HepG2 (cell line): ENCODE measurements around the gene GPR85.

ENCODE experiments used
- CENPBD1 ChIP-seq: sonication (generic); formaldehyde crosslinking; IDR thresholded peaks from 2 replicates; pipeline ENCODE4 v1.8.0; 2022; ENCODE audit warnings: missing genetic modification reagents, low read depth, mild to moderate bottlenecking, borderline replicate concordance
- SMARCC2 ChIP-seq: fragments of 450-650 bp; IDR thresholded peaks from 2 replicates; pipeline ENCODE4 v1.6.1; 2017; ENCODE audit warnings: antibody characterized with exemption, mild to moderate bottlenecking
- SRSF1 ChIP-seq: fragments of 200-400 bp; formaldehyde crosslinking; optimal IDR thresholded peaks from 2 replicates; pipeline ENCODE3; 2017; ENCODE audit warnings: mild to moderate bottlenecking, low read depth, low read length, moderate library complexity

DNA sequence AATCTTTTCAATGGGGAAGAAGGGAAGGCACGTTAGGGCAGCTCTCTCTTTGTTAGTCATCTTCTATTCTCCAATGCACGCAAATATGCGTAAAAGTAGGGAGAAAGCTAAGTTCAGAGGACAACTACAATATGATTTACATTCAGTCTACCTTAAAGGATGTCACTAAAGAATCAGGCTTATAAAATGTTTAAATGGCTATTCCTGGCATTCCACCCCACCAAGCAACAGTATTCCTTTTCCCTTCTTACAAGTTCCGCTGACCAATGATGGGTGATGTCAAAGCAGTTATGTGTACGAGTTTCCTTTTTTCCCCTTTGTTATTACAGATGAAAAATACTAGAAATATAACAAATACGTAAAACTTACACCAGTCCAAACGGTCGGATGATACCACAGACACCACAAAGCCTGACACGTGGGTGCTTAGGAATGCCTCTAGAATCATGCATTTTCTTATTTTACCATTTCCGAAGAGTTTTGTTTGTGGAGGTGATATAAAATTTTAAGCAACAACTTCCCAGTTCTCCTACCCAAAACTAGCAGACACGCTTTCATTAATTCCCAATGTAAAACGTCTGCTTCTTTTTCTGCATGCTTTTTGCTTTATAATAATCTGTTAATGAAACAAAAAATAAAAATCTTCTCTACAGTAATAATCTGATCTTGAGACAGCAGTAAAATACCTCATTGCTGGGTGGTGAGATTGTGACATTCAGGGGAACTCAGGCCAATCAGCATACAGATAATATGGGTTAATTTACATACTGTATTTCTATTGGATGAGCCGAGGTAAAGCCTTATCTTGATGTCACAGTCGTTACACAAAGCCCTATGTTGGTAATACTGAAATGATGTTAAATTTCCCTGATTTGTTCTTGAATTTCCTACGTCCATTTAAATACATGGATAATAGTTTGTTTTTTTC is 708 bp upstream of the GPR85 start:
- no peak for TF ChIP-seq SMARCC2
- TF ChIP-seq SRSF1 = no peak
- no peak for TF ChIP-seq CENPBD1 (CRISPR knock-in tag)
